Raji (cell line): ENCODE results near the gene KRT76.

Source experiments
- POLR2A ChIP-seq: IDR thresholded peaks from 2 replicates; pipeline ENCODE4 v1.6.1; 2011; ENCODE audit warnings: low read depth, low read length, control low read depth; ENCODE audit not compliant: insufficient read depth

The KRT76 gene

GRCh38 chr12:52748578-52748977 is 28.6 kb downstream of the KRT76 start:
- no peak for TF ChIP-seq POLR2A

GRCh38 chr12:52745554-52745953 is 31.6 kb downstream of the KRT76 start:
- no peak for TF ChIP-seq POLR2A

- no peak for TF ChIP-seq POLR2A
Observed at GRCh38 chr12:52744493-52745156, 32.5 kb downstream of the KRT76 start.

- TF ChIP-seq POLR2A: no peak
Observed at GRCh38 chr12:52742822-52743457, 34.2 kb downstream of the KRT76 start.

- TF ChIP-seq POLR2A: no peak
Observed at GRCh38 chr12:52742196-52742580, 35.0 kb downstream of the KRT76 start.

GRCh38 chr12:52741375-52742195 is 35.6 kb downstream of the KRT76 start:
- no peak for TF ChIP-seq POLR2A

GRCh38 chr12:52740584-52740983 is 36.6 kb downstream of the KRT76 start:
- TF ChIP-seq POLR2A: no peak

- no peak for TF ChIP-seq POLR2A
Observed at GRCh38 chr12:52739963-52740362, 37.2 kb downstream of the KRT76 start.

GRCh38 chr12:52735816-52736632 is 41.1 kb downstream of the KRT76 start:
- no peak for TF ChIP-seq POLR2A

GRCh38 chr12:52735106-52735505 is 42.0 kb downstream of the KRT76 start:
- TF ChIP-seq POLR2A: no peak

- TF ChIP-seq POLR2A: no peak
Observed at GRCh38 chr12:52730793-52731192, 46.4 kb downstream of the KRT76 start.

- TF ChIP-seq POLR2A: no peak
Observed at GRCh38 chr12:52730383-52730782, 46.8 kb downstream of the KRT76 start.

- no peak for TF ChIP-seq POLR2A
Observed at GRCh38 chr12:52729147-52729546, 48.0 kb downstream of the KRT76 start.

GRCh38 chr12:52728374-52728773 is 48.8 kb downstream of the KRT76 start:
- no peak for TF ChIP-seq POLR2A

- no peak for TF ChIP-seq POLR2A
Observed at GRCh38 chr12:52727037-52727436, 50.1 kb downstream of the KRT76 start.
